ENCODE measurements around the gene FNDC3B.

FNDC3B gene

DNA sequence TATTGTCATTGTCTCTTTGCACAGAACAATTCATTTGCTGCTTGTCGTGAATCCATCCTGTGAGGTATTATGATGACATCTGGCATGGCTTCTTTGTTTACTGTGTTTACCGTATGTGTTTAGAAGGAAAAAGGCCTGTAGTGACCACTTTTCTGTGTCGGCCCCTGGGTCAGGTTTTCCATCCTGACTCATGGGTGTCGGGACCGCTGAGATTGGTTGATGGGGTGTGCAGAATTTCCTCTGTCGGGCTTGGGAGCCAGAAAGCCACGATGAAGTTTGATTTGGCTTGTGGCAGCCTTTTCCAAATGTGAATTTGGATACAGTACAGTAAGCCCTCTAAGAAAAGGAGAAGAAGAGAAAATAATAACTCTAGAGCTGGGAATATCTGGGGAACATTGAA, 113.5 kb downstream of the FNDC3B start:
- H2AFZ ChIP-seq (ENCODE audit: low read length): no peak overlapping the region
- TF ChIP-seq CTCF (IDR thresholded peaks at IDR 0.05; ENCODE audit: low read length) (no peak), EZH2 (IDR thresholded peaks at IDR 0.05; ENCODE audit: borderline replicate concordance, low read length) (no peak)
- H3K36me3 ChIP-seq (ENCODE audit: insufficient read depth, low read length): no peaks in the 10 kb centered on the region
- H3K9me3 ChIP-seq (ENCODE audit: low read length): no peaks in the 10 kb centered on the region
- H3K4me1 ChIP-seq (ENCODE audit: insufficient read depth, low read length, severe bottlenecking): no peaks in the 10 kb centered on the region
- no peaks in the 10 kb centered on the region for H3F3A ChIP-seq (ENCODE audit: insufficient read depth, low read length)
- no peaks in the 10 kb centered on the region for H3K27me3 ChIP-seq (ENCODE audit: insufficient read depth, low read length)
- no peak overlapping the region for H3K27ac ChIP-seq (ENCODE audit: low read depth, low read length, poor library complexity, severe bottlenecking)
- H3K79me2 ChIP-seq (ENCODE audit: insufficient read depth, low read length): no peaks in the 10 kb centered on the region
- H3K4me3 ChIP-seq (ENCODE audit: low read depth, low read length, poor library complexity, severe bottlenecking): no peak overlapping the region
- no peaks in the 10 kb centered on the region for H3K9me2 ChIP-seq (ENCODE audit: low read depth, low read length)
- H4K20me1 ChIP-seq (ENCODE audit: insufficient read depth, low read length): no peaks in the 10 kb centered on the region
- H3K4me2 ChIP-seq (ENCODE audit: low read length): no peak overlapping the region
- no peak overlapping the region for H3K9ac ChIP-seq (ENCODE audit: low read length)

DNA sequence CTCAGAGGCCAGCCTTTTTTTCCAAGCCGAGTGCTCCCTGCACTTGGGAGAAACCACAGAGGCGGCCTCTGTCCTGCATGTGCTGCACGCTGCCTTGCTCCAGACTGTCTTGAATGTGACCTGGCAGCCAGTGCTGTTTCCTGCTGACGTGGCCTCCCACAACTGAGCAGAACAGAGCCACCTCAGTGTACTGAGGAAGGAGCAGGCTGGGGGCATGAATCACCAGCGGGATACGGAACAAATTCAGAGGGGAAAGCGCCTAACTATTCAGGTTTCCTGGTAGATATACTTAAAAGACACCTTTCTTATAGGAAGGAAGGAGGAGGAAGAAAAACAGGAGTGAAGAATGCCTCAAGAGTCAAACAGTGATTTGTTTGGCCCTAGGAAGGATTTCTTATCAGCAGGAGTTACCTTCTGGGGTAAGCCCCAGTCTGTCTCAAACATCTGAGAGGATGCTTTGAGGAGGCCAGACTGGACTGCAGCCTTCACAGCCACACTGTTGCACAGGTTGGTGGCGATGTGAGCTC, 114.0 kb downstream of the FNDC3B start:
- Histone ChIP-seq H3K27me3 (ENCODE audit: insufficient read depth, low read length) (no peaks in the 10 kb centered on the region), H3K27ac (ENCODE audit: low read depth, low read length, poor library complexity, severe bottlenecking) (no peak overlapping the region), H4K20me1 (ENCODE audit: insufficient read depth, low read length) (no peaks in the 10 kb centered on the region), H3K9me3 (ENCODE audit: low read length) (no peaks in the 10 kb centered on the region), H3K4me2 (ENCODE audit: low read length) (no peak overlapping the region), H3K9me2 (ENCODE audit: low read depth, low read length) (no peaks in the 10 kb centered on the region), H3K9ac (ENCODE audit: low read length) (no peak overlapping the region), H3F3A (ENCODE audit: insufficient read depth, low read length) (no peaks in the 10 kb centered on the region), H3K79me2 (ENCODE audit: insufficient read depth, low read length) (no peaks in the 10 kb centered on the region), H2AFZ (ENCODE audit: low read length) (no peak overlapping the region), H3K36me3 (ENCODE audit: insufficient read depth, low read length) (no peaks in the 10 kb centered on the region), H3K4me1 (ENCODE audit: insufficient read depth, low read length, severe bottlenecking) (no peaks in the 10 kb centered on the region), H3K4me3 (ENCODE audit: low read depth, low read length, poor library complexity, severe bottlenecking) (no peak overlapping the region)
- no peak for TF ChIP-seq EZH2 (IDR thresholded peaks at IDR 0.05; ENCODE audit: borderline replicate concordance, low read length)
- no peak for TF ChIP-seq CTCF (IDR thresholded peaks at IDR 0.05; ENCODE audit: low read length)

DNA sequence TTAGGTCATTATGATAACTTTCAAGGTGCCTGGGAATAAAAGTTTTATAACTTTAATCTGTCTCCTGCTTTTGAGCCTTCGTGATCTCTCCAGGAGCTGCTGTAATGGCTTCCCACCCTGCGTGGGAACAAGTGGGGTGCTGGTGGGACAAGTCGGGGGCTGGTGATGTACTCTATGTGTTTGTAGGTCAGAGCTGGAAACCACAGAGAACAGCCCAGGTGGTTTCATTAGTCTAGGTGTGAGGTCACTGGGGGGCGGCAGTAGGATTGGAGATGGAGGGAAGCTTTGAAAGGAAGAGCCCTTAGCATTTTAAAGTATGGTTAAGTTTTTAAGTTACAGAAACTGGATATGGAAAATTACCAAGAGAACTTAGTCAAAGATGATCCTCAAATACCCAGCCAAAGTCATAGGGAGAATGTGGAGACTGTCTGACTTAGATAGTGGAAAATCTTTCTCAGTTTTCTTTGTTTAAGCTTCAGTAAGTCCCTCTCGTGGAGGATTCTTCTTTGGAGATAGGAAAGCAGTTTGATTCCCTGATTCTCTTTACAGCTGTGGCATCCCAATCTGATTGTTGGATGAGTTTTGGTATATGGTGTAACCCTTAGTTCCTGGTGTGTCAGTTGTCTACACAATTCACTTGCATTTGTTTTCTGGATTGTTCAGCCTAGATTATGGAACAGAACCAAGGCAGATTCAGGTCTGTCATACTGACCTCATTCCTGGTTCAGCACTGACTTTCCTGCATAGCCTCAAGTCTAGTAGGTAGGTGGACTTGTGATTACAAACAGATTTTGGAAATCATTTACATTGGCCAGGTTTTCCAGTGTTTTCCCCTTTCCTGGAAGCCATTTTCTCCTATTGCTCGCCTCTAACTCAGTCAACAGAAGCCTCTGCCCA, 115.6 kb downstream of the FNDC3B start:
- Histone ChIP-seq H3K4me2 (ENCODE audit: low read length) (no peak overlapping the region), H3K9me3 (ENCODE audit: low read length) (no peaks in the 10 kb centered on the region), H2AFZ (ENCODE audit: low read length) (no peak overlapping the region), H3K27me3 (ENCODE audit: insufficient read depth, low read length) (no peaks in the 10 kb centered on the region), H3K79me2 (ENCODE audit: insufficient read depth, low read length) (no peaks in the 10 kb centered on the region), H4K20me1 (ENCODE audit: insufficient read depth, low read length) (no peaks in the 10 kb centered on the region), H3K9ac (ENCODE audit: low read length) (no peak overlapping the region), H3K4me1 (ENCODE audit: insufficient read depth, low read length, severe bottlenecking) (no peaks in the 10 kb centered on the region), H3F3A (ENCODE audit: insufficient read depth, low read length) (no peaks in the 10 kb centered on the region), H3K36me3 (ENCODE audit: insufficient read depth, low read length) (no peaks in the 10 kb centered on the region), H3K27ac (ENCODE audit: low read depth, low read length, poor library complexity, severe bottlenecking) (no peak overlapping the region), H3K4me3 (ENCODE audit: low read depth, low read length, poor library complexity, severe bottlenecking) (no peak overlapping the region), H3K9me2 (ENCODE audit: low read depth, low read length) (no peaks in the 10 kb centered on the region)
- TF ChIP-seq EZH2 (IDR thresholded peaks at IDR 0.05; ENCODE audit: borderline replicate concordance, low read length) (no peak), CTCF (IDR thresholded peaks at IDR 0.05; ENCODE audit: low read length) (no peak)

Measured in OCI-LY1 (cell line).